BLaER1 treated with 17β-estradiol and CSF1 and Interleukin-3, amounts not matched to agents 10 nM and 100 nM (cell line): ENCODE measurements around the gene COG5.
"Not testable (repeated sequence)": the region's sequence is repeated elsewhere in the genome, so short reads cannot be mapped to it uniquely, and the experiment has no call there.

Experiments
- H3K27ac ChIP-seq, 11 experiments: shearing (Covaris generic); formaldehyde crosslinking; 2 replicates each; pipeline ENCODE4 v1.8.1; 2022
- H3K27me3 ChIP-seq, 11 experiments: shearing (Covaris generic); formaldehyde crosslinking; 2 replicates each; pipeline ENCODE4 v1.8.1; 2022
- H3K36me3 ChIP-seq, 11 experiments: shearing (Covaris generic); formaldehyde crosslinking; 2 replicates each; pipeline ENCODE4 v1.8.1; 2022
- H3K4me1 ChIP-seq, 10 experiments: shearing (Covaris generic); formaldehyde crosslinking; 2 replicates each; pipeline ENCODE4 v1.8.1; 2022
- H3K4me2 ChIP-seq, 11 experiments: shearing (Covaris generic); formaldehyde crosslinking; 2 replicates each; pipeline ENCODE4 v1.8.1; 2022
- H3K4me3 ChIP-seq, 10 experiments: shearing (Covaris generic); formaldehyde crosslinking; 2 replicates each; pipeline ENCODE4 v1.8.1; 2022
- H3K9ac ChIP-seq, 11 experiments: shearing (Covaris generic); formaldehyde crosslinking; 2 replicates each; pipeline ENCODE4 v1.8.1; 2022
- H3K9me3 ChIP-seq, 11 experiments: shearing (Covaris generic); formaldehyde crosslinking; replicated peaks in 1 of 11; 2 replicates each; pipeline ENCODE4 v1.8.1; 2022
- H4K20me1 ChIP-seq, 11 experiments: shearing (Covaris generic); formaldehyde crosslinking; 2 replicates each; pipeline ENCODE4 v1.8.1; 2022
- Cebpa-rat ChIP-seq, 11 experiments: shearing (Covaris generic); IDR thresholded peaks; 2 replicates each; pipeline ENCODE4 v1.8.1; 2022

Gene COG5

DNA sequence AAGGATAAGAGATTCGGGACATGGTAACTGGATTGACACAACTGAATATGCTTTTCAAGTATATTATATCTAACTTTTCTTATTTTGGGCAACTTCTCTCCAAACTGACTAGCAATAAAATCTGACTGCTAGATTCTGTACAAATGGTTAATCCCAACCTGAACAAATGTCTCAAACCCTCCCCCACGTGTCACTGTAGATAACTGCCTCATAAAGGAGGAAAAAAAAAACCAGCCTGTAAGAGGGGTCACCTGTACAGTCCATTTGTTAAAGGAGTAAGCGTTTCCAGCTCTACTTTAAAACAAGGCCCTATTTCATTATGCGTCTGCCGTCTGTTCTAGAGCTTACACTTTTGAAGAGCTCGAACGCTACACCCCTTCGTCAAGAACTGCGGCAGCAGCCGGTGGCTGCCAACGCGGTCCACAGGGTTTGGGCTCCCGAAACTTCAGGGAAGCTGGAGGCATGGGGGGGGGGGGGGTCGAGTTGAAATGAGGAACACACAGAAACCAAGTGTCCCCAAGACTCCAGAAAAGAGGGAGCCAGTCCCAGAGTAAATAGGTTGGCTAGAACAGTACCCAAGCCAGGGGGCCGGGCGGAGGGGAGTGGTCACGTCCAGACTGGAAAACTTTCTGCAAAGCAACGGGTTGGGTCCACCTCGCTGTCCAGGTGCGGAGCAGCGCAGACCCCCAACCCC is 492 bp downstream of the COG5 start:
- peaks cover 0 to 10% (median 4%) of the 10 kb centered on the region in 11 experiments; a peak in 9 of 22 replicates for H3K36me3 ChIP-seq
- H3K4me2 ChIP-seq: peak overlapping the region; percentile 77 to 93 (median 89)
- H3K27me3 ChIP-seq: no peaks in the 10 kb centered on the region
- peak overlapping the region; percentile 82 to 94 (median 89) for H3K9ac ChIP-seq
- H3K27ac ChIP-seq: peak overlapping the region; percentile 84 to 93 (median 90)
- H3K4me1 ChIP-seq: peaks cover 34 to 55% (median 44%) of the 10 kb centered on the region in 10 experiments
- peaks cover 0 to 22% (median 10%) of the 10 kb centered on the region in 11 experiments; a peak in 10 of 22 replicates for H4K20me1 ChIP-seq
- TF ChIP-seq Cebpa-rat (IDR thresholded peaks at IDR 0.05): no peak
- no peaks in the 10 kb centered on the region for H3K9me3 ChIP-seq
- H3K4me3 ChIP-seq: peak overlapping the region; percentile 81 to 97 (median 88)

DNA sequence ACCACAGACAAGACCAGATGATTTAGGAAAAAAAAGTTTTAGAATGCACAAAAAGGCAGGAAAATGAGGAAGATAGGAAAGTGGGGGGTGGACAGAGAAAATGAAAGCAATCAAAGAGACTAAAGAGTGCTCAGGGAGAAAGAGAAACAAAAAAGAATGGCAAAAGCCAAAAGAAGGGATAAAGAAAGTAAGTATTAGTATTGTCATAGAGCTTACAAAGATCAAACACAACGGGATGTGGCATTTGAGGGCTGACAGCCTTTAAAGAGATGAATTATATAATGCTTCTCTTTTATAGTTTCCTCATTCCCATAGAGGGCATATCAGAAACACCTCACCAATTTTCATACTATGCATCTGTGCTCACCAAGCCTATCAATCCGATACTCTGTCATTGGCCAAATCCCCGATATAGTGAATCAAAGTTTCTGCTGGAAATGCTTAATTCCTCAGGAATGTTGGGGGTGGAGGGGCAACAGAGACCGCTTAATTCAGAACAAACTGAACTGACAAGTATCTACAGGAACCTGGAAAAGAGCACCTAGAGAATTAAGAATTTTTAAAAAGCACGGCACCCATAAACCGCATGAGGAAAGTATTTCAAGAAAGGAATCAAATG is 2.7 kb downstream of the COG5 start:
- H3K4me3 ChIP-seq: peak overlapping the region in 1 of 10 experiments; percentile 13; a peak in 1 of 20 replicates
- peak overlapping the region in 2 of 11 experiments; percentile 36 to 42; a peak in 1 of 22 replicates for H3K9ac ChIP-seq
- no peaks in the 10 kb centered on the region for H3K9me3 ChIP-seq
- no peaks in the 10 kb centered on the region for H3K27me3 ChIP-seq
- peaks cover 34 to 55% (median 44%) of the 10 kb centered on the region in 10 experiments for H3K4me1 ChIP-seq
- no peak overlapping the region for H3K27ac ChIP-seq
- no peak for TF ChIP-seq Cebpa-rat (IDR thresholded peaks at IDR 0.05)
- peak overlapping the region; percentile 9 to 93 (median 80); a peak in 21 of 22 replicates for H3K4me2 ChIP-seq
- peaks cover 0 to 22% (median 10%) of the 10 kb centered on the region in 11 experiments; a peak in 10 of 22 replicates for H4K20me1 ChIP-seq
- peaks cover 10 to 24% (median 22%) of the 10 kb centered on the region in 11 experiments for H3K36me3 ChIP-seq

DNA sequence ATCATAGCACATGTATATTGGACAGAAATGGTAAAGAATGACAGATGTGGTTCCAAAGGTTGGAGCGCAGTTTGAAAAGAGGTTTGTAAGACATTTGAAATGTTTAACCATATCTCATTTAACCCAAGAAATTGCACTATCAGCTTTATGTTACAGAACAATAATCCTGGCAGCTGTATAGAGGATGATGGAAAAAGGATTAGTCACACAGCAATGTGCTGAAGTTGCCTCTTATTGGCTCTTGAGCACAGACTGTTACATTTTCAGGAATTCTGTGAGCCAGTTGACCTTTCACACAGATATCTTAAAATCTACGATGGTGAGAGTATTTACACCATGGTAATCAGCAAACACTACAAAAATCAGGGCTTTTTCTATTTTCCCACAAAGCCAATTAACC is 3.9 kb downstream of the COG5 start:
- peaks cover 0 to 22% (median 10%) of the 10 kb centered on the region in 11 experiments; a peak in 10 of 22 replicates for H4K20me1 ChIP-seq
- 0 out of 22 replicates have a peak overlapping the region, but pooled peaks of 1 of the 11 experiments have one; percentile 36 for H3K9ac ChIP-seq
- peak overlapping the region in 1 of 11 experiments; percentile 6; a peak in 1 of 22 replicates for H3K27ac ChIP-seq
- H3K4me3 ChIP-seq: no peak overlapping the region
- H3K4me2 ChIP-seq: peak overlapping the region in 3 of 11 experiments; percentile 74 to 90 (median 83); a peak in 5 of 22 replicates
- no peak for TF ChIP-seq Cebpa-rat (IDR thresholded peaks at IDR 0.05)
- H3K9me3 ChIP-seq: no peaks in the 10 kb centered on the region
- peaks cover 32 to 47% (median 37%) of the 10 kb centered on the region in 10 experiments for H3K4me1 ChIP-seq
- H3K27me3 ChIP-seq: no peaks in the 10 kb centered on the region
- H3K36me3 ChIP-seq: peaks cover 22 to 35% (median 33%) of the 10 kb centered on the region in 11 experiments

DNA sequence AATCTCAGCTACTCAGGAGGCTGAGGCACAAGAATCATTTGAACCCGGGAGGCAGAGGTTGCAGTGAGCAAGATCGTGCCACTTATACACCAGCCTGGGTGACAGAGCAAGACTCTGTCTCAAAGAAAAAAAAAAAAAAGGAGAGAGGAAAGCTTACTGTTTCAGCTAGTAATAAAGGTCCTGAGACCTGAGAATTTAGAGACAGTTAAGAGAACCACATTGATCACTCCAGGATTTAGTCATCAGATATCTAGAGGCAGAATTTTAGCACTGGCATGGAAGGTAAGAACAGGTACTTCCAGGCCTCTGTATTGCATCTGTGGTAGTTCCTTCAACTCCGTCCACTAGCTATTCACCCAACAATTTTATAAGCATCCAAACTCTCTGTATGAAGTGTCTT is 7.8 kb downstream of the COG5 start:
- no peak for TF ChIP-seq Cebpa-rat (IDR thresholded peaks at IDR 0.05)
- peaks cover 49 to 74% (median 67%) of the 10 kb centered on the region in 11 experiments for H3K36me3 ChIP-seq
- H3K9ac ChIP-seq: no peak overlapping the region

DNA sequence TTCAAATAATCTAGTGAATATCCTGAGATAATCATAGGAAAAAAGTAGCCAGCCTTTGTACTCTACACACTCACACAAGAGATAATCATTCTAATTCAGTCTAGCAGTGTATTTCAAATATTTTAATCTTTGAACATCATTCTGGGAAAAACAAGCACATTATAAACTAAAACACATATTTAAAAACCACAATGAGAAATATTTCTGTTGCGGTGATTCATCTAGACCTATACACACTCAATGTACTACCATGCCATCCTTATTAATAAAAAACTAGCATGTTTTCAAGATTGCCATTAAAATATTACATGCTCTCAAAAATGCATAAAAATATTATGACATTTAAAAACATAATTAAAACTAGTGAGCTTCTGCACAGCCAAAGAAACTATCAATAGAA is 11.8 kb downstream of the COG5 start:
- Histone ChIP-seq H3K27me3 (no peaks in the 10 kb centered on the region), H4K20me1 (peaks cover 0 to 10% (median 0%) of the 10 kb centered on the region in 11 experiments; a peak in 3 of 22 replicates), H3K4me2 (no peak overlapping the region), H3K4me3 (no peak overlapping the region), H3K36me3 (peaks cover 61 to 99% (median 86%) of the 10 kb centered on the region in 11 experiments), H3K9ac (no peak overlapping the region), H3K4me1 (no peaks in the 10 kb centered on the region), H3K9me3 (0 out of 22 replicates have a peak, but pooled peaks cover 0 to 4% (median 0%) of the 10 kb centered on the region in 11 experiments), H3K27ac (no peak overlapping the region)
- no peak for TF ChIP-seq Cebpa-rat (IDR thresholded peaks at IDR 0.05)

More for the DNA sequence above, 7.8 kb downstream of the COG5 start:
- Histone ChIP-seq H3K27ac (no peak overlapping the region), H3K9me3 (no peaks in the 10 kb centered on the region), H3K4me2 (no peak overlapping the region), H3K27me3 (no peaks in the 10 kb centered on the region), H3K4me1 (peaks cover 2 to 19% (median 8%) of the 10 kb centered on the region in 10 experiments; a peak in 19 of 20 replicates), H4K20me1 (peaks cover 0 to 28% (median 10%) of the 10 kb centered on the region in 11 experiments; a peak in 9 of 22 replicates), H3K4me3 (no peak overlapping the region)

DNA sequence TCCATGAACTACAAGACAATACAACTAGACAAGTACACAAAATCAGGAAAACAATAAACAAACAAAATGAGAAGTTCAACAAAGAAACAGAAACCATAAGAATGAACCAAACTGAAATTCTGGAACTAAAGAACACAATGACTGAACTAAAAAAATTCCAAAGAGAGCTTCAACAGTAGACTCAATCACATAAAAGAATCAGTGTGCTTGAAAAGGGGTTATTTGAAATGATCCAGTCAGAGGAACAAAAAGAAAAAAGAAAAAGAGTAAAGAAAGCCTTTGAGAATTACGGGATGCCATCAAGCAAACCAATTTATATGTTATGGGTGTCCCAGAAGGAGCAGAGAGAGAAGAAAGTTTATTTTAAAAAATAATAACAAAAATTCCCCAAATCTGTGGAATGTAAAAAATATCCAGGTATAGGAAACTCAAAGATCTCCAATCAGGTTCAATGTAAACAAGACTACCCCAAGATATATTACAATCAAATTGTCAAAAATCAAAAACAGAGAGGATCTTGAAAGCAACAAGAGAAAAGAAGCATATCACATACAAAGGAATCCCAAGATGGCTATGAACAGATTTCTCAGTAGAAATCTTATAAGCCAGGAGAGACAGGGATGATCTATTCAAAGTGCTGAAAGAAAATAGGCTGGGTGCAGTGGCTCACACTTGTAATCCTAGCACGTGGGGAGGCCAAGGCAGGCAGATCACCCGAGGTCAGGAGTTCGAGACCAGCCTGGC is 18.7 kb downstream of the COG5 start:
- Histone ChIP-seq H3K36me3 (peaks cover 55 to 97% (median 76%) of the 10 kb centered on the region in 11 experiments), H3K9ac (no peak overlapping the region), H3K27me3 (no peaks in the 10 kb centered on the region), H3K27ac (no peak overlapping the region), H3K4me2 (no peak overlapping the region), H3K9me3 (peaks cover 19 to 30% (median 24%) of the 10 kb centered on the region in 11 experiments), H3K4me1 (peaks cover 0 to 5% (median 3%) of the 10 kb centered on the region in 10 experiments; a peak in 10 of 20 replicates), H4K20me1 (peaks cover 0 to 8% (median 5%) of the 10 kb centered on the region in 11 experiments; a peak in 7 of 22 replicates), H3K4me3 (no peak overlapping the region)
- no peak for TF ChIP-seq Cebpa-rat (IDR thresholded peaks at IDR 0.05)

DNA sequence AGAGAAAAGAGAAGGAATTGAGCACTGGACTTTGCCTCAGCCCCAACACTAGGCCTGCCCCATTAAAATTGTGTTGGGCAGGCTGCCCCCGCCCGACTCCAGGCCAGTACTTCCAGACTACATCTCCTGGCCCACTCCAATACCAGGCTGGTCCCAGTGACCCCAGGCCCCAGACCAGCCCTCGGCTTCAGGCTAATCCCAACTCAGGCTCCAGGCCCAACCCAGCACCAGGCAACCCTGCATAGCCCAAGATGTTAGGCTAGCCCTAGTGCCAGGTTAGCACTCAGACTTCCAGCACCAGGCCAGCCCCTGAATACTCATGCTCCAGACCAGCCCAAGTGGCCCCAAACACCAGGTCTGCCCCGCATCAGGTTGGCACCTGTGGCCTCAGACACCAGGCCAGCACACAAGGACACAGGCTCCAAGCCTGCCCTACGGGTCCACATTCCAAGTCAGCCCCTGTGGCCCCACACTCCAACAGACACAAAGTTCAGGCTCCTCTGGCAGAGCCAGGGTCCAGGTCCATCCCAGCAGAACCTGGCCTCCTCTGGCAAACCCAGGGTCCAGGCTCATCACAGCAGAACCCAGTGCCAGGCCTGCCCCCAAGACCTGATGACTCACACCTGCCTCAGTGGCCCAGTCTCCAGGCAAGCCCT is 20.3 kb downstream of the COG5 start:
- Histone ChIP-seq H3K27me3 (no peaks in the 10 kb centered on the region), H4K20me1 (peaks cover 0 to 8% (median 5%) of the 10 kb centered on the region in 11 experiments; a peak in 7 of 22 replicates), H3K9me3 (peaks cover 17 to 30% (median 24%) of the 10 kb centered on the region in 11 experiments), H3K4me3 (no peak overlapping the region), H3K9ac (no peak overlapping the region), H3K4me2 (no peak overlapping the region), H3K4me1 (peaks cover 0 to 12% (median 7%) of the 10 kb centered on the region in 10 experiments; a peak in 10 of 20 replicates), H3K36me3 (peaks cover 61 to 97% (median 80%) of the 10 kb centered on the region in 11 experiments), H3K27ac (no peak overlapping the region)
- TF ChIP-seq Cebpa-rat (IDR thresholded peaks at IDR 0.05): no peak

DNA sequence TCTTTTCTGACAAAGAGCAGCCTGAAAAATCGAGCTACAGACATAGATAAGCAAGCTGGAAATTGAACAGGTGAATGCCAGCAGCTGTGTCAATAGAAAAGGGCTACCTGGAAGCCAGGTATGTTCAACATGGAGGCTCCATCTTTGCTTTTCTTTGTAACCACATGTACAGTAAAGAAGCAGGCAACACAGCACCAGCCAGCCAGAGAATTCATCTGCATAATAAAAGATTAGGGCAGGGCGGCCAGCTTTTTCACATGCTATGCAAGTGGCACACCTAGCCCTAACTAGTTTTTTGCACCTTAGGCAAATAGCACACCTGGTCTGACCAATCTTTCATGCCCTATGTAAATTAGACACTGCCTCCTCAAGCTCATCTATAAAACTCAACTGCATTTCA is 25.7 kb downstream of the COG5 start:
- Histone ChIP-seq H3K9me3 (peaks cover 12 to 30% (median 24%) of the 10 kb centered on the region in 11 experiments), H3K27ac (no peak overlapping the region), H3K4me2 (no peak overlapping the region), H4K20me1 (peaks cover 0 to 6% (median 0%) of the 10 kb centered on the region in 11 experiments; a peak in 4 of 22 replicates), H3K4me3 (no peak overlapping the region), H3K9ac (no peak overlapping the region), H3K36me3 (peaks cover 42 to 97% (median 60%) of the 10 kb centered on the region in 11 experiments), H3K4me1 (peaks cover 0 to 12% (median 7%) of the 10 kb centered on the region in 10 experiments; a peak in 10 of 20 replicates), H3K27me3 (no peaks in the 10 kb centered on the region)
- TF ChIP-seq Cebpa-rat (IDR thresholded peaks at IDR 0.05): no peak

DNA sequence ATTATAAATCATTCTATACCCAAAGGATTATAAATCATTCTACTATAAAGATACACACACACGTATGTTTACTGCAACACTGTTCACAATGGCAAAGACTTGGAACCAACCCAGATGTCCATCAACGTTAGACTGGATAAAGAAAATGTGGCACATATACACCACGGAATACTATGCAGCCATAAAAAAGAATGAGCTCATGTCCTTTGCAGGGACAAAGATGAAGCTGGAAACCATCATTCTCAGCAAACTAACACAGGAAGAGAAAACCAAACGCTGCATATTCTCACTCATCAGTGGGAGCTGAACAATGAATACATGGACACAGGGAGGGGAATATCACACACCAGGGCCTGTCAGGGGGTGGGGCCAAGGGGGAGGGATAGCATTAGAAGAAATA is 26.5 kb downstream of the COG5 start:
- not testable (repeated sequence) for H3K27me3 ChIP-seq, H3K4me3 ChIP-seq, H4K20me1 ChIP-seq, H3K9ac ChIP-seq, H3K4me2 ChIP-seq, H3K27ac ChIP-seq
- Histone ChIP-seq H3K36me3 (peaks cover 40 to 96% (median 55%) of the 10 kb centered on the region in 11 experiments), H3K4me1 (peaks cover 0 to 12% (median 7%) of the 10 kb centered on the region in 10 experiments; a peak in 10 of 20 replicates), H3K9me3 (peaks cover 12 to 30% (median 24%) of the 10 kb centered on the region in 11 experiments)
